HG03460 (cell line): Measurements from ENCODE around the gene AK8.

Experiments
- ATAC-seq: cut with Tn5 transposase; IDR thresholded peaks from one replicate; pipeline ENCODE4 v1.9.1; 2021; ENCODE audit not compliant: unreplicated experiment

The AK8 gene

DNA sequence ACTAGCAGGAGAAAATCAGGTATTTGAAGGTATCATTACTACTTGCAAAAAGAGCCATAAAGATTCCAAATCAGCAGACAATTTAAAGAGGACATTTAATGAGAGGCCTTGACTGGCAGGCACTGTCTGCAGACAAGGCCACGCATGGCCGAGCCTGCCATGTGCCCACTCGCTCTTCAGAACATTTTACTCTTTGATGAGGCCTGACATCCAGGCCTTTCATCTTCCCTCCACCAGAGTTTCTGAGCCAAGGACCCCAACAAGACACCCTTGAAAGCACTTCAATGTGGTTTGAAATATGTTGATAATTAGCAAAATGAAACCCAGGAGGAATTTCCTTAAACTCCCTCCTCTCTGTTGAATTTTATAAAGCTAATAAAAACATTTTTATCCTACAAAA is 16.4 kb downstream of the AK8 start:
- no peak for ATAC-seq

DNA sequence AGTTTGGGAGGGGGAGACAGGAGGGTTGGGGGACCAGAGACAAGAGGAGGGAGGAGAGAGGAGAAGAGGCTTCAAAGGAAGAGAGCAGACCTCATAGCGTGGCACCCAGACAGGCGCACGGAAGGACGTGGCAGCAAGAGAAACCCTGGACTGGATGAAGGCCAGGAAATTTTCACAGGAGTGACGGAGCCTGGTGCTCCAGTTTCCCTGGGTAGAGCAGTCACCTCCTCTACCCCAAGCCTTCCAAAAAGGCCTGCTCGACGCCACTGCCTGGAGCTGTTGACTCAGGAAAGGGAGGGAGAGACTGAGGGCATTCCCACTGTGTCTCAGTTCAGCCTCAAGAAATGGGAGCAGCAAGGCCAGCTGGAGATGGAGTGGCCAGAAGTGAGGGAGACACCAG is 19.3 kb downstream of the AK8 start:
- ATAC-seq = no peak

DNA sequence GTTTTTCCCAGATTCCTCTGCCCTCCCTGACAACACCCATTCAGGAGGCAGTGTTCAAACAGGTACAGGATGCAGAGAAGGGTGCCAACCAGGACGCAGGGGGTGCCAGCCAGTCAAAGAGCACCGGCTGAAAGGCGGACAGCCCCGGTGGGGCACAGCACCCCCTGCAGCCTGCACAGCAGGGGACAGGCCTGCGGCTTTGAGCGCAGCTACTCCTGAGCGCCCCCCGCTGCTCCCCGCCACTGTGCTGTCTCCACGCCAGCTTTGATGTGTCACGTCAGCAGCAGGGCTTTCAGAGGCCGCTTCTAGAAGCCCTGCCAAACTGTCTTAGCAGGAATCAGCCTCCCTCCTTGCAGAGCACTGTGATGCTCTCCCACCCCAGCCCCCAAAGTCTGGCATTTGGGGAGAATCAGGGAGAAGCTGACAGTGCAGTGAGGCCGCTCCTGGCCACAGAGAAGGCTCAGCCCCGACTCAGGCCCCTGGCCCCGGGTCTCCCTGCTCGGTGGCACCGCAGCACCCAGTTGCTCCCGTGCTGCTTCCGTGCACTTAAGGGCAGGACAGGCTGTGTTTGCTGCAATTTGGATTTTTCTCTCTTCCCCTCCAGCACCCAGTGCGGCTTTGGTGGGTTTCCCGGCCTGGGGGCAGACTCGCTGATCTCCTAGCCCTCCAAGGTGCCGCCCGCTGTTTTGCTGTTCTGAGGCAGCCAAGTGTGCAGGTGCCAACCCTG is 20.3 kb downstream of the AK8 start:
- no peak for ATAC-seq

DNA sequence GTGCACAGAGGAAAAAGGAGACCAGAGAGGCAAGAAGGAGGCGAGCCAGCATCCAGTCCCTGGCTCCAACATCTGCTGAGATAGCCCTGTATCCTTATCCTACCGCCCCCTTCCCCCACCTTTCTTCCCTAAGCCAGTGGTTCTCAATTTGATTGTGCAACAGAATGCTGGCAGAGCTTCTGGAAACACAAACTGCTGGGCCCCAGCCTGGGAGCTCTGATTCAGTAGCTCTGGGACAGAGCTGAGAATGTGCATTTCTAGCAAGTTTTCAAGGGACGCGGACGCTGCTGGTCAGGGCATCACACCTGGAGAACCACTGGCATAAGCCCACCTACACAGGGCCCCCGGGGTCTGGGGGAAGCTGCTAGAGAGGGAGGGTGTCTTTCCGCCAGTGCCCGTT is 21.1 kb downstream of the AK8 start:
- ATAC-seq = no peak

DNA sequence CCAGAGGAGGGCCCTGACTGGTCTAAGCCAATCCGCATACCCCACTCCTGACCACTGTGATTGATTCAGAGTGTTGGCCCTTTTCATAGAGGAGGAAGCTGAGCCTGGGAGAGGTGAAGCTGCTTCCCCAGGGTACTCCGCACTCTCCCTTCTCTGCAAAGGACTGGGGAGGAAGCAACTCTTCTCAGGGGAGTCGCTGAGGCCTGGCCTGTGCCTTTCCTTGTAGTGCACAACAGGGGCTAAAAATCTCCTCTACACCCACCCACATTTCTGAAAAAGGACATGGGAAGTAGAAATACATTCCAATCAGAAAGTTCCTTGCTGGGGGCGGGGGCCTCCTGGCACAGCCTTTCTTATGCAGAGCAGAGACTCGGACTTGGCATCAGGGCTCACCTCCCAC is 22.2 kb downstream of the AK8 start:
- no peak for ATAC-seq

DNA sequence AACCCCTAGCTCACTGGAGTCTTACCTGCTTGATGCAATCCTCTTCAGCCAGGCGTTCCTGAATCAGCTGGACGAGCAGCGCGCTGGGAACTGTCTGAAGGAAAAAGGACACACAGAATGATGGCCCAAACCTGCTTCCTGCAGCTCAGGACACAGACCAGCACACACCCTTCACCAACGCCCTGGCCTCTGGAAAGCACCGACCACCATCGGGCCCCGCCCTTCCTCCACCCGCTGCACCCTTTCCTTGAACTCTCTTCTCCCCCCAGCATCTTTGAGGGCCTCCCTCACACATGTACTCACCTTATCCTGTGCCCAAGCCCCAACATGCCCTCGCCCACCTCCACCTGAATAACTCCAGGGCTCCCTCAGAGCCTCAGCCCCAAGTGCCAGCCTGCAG is 23.3 kb downstream of the AK8 start:
- no peak for ATAC-seq

DNA sequence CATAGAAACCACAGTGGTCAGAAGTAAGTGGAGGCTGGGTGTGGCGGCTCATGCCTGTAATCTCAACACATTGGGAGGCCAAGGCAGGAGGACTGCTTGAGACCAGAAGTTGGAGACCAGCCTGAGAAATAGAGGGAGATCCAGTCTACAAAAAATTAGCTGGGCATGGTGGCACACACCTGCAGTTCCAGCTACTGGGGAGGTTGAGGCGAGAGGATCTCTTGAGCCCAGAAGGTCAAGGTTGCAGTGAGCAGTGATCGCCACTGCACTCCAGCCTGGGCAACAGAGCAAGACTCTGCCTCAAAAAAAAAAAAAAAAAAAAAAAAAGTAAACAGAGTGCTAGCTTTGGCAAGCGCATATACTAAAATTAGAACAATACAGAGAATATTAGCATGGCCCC is 24.6 kb downstream of the AK8 start:
- ATAC-seq = no peak

DNA sequence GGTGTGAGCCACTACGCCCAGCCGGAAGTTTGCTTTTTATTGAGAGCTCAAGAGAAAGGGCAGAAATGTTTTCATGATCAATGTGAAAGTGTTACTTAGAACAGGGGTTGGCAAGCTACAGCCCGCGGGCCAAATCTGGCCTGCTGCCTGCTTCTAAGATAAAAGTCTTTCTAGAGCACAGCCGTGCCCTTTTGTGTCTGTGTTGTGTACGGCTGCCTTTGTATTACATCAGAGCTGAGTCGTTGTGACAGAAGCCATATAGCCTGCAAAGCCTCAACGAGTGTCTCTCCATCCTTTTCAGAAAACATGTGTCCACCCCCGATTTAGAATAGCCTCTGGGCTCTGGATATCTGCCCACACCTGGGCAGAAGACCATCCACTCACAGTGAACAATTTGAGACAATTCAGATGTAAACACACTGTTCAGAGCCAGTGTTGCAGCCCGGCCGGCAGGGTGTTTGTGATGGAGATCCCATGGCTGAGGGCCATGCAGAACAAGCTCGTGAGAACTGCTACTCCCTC is 28.8 kb downstream of the AK8 start:
- ATAC-seq = no peak

DNA sequence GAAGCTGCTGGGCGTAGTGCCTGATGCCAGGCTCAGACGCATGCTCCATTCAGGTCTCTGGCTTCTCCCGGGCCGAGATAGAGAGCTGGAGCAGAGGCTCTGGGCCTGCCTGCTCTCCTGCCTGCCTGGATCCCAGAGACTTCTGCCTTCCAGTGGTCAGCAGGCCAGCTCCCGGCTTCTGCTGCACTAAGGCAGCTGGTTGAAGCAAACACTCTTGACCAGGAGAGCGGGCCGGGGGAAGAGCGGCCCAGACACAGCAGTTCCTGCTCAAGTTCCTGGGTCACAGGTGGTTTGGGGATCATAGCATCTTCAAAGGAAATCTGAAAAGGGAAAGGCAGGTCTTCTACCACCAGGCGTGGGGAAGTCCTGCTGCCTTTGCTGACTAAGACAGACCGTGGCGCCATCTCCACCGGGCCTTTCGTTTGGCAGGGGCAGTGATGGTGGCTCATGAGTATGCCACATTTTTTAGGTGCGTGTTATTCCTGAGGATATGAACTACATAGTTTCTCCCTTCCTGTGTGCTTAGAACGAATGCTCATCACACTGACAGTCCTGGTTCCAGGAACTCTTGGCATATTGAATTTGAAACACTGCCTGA is 31.1 kb downstream of the AK8 start:
- no peak for ATAC-seq

DNA sequence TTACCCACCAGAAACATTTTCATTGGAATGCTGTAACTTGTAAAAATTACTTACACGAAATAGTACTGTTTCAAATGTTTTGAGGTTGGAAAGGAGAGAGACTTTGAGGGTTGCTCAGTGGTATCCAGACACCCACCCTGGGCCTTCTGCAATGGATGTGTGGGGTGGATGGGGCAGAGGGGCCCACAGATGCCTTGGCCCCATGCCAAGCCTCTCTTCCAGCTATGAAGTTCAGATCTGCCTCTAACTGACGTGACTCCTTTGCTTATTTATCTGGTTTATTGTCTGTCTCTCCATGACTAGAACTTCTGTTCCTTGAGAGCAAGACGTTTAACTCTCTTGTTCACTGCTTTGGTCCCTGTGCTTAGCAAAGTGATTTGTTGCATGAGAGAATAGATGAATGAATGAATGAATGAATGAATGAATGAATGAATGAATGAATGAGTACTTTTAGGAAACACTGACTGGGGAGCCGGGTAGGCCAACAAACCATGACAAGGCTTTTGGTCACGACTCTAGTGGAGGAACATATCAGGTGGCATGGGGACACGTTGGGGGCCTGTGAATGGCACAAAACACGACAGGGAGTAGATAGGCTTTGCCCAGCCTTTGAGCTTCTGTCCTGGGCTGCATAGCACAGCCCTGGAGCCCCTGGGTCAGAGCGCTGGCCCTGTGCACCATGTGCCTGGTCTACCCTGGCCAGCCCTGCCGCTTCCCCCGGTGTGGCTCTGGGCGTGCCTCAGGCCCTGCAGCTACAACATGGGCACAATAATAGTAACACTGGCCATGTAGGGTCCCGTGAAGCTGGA is 31.8 kb downstream of the AK8 start:
- no peak for ATAC-seq

DNA sequence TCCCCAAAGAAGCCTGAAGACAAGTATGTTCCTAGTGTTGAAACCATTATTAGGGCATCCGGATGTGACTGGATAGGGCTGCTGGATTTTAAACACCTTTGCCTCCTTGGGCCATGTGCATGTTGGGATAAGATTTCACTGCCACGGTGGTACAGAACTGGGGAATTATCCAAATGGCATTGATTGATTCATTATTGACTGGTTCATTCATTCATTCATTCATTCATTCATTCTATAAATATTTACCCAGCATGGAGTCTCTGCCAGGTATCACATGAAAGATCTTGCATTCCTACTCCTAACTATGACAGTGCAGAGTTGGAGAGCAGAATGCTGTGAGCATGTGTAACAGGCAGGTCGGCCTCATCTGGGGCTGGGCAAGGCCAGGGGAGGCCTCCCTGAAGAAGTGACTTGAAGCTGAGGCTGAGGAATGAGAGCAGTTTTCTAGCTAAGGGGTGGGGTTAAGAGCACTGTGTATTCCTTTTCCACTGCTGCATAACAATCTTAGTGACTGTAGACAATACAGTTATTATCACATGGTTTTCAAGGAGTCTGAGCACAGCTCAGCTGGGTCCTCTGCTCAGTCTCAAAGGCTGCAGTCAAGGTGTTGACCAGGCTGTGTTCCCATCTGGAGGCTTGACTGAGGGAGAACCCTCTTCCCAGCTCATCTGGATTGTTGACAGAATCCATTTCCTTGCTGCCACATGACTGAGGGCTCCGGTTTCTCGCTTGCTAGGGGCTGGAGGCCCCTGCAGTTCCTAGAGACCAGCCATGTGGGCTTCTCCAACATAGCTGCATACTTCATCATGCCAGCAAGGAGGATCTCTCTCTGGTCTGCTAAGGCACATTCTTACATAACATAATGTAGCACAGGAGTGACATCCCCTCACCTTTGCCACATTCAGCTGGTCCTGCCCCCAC is 35.7 kb downstream of the AK8 start:
- ATAC-seq = no peak

DNA sequence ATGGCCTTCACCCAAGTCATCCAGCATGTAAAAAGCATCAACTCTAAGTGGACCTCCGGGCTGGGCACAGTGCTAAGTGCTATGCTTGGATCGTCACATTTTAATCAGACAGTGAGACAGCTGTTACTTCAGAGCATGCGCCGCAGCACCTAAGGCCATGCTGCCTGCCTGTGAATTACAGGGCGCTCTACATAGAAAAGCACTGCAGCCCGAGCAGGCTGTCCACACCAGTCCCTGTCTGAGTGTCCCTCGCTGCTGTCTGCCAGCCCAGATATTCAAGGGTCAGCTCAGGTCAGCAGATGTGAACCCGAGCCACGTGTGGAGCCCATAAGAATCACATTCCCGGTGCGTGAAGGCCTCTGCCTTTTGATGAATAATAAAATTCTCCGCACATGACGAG is 37.1 kb downstream of the AK8 start:
- ATAC-seq = no peak

DNA sequence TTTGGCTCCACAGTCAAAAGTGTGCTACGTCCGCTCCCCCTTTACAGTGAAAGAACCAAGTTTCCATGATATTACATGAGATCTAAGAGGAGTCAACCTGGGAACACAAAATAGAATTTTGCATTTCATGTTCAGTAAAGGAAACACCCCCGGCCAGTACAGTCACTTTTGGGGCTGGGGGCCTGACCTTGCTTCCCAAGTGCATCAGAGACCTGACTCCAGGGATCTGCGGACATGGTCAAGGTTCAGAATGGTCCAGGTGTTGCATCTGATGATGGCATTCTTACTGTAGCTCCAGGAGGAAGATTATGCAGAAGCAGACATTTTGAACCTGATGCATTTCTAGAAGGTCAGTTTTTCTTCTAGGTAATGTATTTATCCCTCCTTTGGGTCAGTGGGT is 39.8 kb downstream of the AK8 start:
- no peak for ATAC-seq

DNA sequence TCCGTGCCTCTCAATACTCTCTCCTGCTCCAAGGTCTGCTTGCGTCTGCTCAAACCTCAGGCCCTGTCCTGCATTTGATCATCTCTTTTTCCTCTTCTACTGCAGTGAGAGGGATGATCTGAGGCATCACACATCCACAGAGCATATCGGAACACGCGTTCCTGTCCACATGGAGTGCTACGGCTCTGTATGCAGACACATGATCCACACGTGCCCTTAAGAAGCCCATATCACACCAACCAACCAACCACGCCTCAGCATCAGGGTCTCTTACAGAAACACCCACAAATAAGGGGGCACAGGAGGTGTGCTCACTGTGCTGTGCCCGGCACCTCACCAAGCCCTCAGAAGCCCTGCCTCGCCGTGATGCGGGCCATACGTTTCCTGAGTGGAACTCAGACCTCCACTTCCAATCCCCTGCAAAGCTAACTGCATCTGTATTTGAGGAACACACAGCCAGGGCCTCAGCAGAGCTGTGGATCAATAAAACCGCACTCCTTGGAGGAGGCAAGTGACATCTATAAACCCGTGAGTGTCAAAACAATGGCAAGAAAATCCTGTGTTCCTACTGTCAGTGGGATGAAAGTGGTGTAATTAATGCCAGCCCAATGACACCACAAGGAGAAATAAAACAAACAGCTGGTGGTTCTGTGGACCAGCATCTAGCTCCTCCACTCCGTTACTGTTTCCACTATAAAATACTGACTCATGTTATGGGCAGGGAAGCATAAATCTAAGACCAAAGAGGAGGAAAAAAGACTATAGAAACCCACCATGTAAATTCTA is 40.4 kb downstream of the AK8 start:
- no peak for ATAC-seq

DNA sequence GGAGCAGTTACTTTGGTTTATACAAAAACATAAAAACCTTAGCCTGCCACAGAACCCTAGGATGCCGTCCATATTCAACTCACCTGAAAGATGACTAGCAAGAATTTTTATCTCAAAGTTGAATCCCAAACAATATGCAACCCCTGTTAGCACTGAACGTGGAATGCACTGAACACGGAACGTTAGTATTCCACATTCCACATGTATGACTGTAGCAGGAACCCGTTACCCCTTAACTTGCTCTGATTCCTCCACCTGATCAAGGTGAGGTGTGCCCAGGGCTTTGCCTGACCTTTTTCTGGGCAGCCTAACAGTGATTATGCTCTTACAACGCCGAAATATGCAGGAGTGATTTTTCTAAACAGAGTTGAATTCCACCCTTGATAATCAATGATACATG is 43.7 kb downstream of the AK8 start:
- no peak for ATAC-seq

DNA sequence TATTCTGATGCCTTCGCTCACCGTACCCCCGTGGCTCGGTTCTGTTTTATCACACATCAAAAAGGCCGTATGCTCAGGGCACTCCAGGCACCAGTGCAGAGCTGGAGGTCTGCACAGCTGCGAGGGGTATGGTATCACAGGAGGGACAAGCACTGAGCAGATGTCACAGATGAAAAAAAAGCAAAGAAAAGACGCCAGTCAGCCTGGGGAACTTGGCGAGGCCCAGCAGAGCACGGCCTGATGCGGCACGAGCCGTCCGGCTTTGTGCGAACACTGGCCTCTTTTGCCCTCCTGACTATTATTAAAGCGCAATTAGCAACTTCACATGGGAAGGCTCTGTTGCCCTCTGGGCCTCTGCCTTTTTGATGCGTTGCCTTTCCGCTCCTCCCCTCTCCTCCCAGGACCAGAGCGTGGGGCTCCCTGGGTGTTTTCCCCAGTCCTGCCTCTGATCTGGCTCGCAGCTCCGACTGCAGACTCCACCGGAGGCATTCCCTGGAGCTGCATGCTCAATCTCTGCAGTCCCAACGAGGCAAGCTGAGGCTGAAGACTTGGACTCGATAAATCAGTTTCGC is 44.4 kb downstream of the AK8 start:
- no peak for ATAC-seq

DNA sequence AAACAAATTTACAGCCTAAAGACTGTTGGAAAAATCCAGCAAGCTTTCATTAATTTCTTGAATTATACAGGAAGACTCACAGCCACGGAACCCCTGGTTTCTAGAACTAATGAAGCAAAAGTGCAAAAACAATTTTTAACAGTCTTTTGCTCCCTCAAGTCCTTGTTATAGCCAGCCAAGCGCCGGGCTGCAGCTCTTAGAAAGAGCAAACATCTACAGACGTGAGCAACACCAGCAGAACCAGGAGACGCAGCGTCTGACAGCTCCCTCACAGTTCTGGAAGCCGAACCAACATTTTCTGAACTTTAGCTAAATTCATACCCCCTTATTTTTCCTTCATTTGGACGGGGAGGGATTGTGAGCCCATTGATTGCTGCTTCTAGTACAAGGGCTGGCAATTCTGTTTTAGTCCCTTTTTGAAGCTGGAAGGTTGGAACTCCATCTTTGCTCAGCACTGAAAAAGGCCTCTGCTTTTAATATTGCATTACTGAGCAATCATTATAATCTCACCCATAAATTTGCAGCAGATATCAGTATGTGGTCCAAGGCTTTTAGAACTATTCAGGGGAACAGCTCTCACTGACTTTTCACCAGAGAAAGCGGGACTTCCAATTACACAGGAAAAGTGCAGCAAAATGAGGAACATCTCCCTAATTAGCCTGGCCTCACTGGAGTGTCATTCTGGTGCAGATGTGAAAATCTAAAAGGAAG is 45.8 kb downstream of the AK8 start:
- no peak for ATAC-seq

DNA sequence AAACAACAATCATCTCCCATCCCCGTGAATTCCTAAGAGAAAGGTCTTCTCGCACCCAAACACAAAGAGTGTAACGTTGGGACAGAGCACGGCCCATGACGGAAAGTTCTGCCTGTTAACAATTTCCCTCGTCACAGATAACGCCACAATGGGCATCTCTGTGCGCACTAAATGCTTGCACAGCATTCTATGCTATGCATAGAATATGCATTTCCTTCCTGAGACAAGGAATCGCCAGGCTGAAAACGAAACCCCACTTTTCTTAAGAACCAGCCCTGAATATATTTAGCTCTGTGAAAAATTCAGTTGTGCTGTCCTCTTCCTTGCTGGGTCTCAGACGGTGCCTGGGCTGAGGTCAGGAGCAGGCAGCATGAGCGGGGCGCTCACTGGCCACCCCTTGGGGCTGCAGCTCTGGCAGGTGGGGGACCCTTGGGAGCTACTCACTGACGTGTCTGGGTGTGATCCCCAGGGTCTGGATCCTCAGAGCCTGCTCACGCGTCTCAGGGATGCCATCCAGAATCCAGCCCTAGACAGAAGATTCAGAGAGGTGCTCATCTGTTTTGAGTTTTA is 49.8 kb downstream of the AK8 start:
- no peak for ATAC-seq

DNA sequence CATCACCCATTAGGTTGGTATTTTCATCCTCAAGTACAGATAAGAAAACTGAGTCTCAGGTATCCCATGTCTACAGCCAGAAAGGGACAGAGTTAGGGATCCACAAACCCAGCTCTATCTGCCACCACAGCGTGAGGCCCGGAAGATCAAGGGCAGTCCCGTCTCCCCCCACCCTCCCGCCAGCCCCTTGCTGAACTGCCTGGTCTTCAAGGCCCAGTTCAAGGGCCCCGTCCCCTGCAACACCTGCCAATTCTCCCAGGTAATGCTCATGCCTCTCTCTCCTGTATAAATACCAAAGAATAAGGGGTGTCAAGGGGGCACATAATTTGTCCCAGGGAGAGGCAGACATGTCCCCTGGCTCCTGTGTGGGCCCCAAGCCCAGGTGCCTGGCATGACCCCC is 50.7 kb downstream of the AK8 start:
- ATAC-seq = no peak
